ENCODE measurements around the gene CASZ1. TPM values are rescaled to one million over a fixed set of nuclear protein-coding genes. Genes with fewer than 3 reads are reported as not detected.

CASZ1 gene
- total RNA-seq, 1 donor from 2014 or later: 0.62 TPM

GRCh38 chr1:10775763-10776162 lies 20.7 kb downstream of the CASZ1 start:
- no peak for DNase-seq

DNA sequence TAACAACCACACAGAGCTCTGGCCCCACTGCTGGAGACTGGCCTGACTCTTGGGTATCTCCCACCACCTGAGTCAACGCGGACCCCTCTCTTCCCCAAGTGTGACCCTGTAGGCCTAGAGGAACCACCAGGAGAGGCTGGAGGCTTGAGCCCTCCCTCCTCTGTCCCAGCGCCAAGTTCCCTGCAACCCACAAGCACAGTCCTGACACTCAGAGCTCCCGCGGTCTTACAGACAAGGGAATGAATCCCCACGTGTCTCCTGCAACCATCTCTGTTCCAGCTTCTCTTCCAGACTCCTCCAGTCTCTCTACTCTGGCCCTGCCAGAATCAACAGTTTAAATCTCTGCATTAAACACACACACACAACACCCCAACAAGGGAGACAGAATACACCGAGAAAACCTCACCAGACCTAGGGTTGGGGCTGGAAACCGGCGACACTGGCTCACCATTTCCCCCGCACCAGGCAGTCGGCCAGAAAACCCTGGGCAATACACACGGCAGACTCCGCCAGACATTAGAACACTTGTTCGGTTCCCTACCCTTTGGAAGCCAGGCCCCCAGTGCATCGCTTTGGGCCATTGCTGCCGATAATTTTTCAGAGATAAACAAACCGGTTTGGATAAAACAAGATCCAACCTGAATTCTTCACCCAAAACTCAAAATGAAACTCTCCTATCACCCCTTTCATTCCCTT lies 21.7 kb downstream of the CASZ1 start:
- DNase-seq: no peak

DNA sequence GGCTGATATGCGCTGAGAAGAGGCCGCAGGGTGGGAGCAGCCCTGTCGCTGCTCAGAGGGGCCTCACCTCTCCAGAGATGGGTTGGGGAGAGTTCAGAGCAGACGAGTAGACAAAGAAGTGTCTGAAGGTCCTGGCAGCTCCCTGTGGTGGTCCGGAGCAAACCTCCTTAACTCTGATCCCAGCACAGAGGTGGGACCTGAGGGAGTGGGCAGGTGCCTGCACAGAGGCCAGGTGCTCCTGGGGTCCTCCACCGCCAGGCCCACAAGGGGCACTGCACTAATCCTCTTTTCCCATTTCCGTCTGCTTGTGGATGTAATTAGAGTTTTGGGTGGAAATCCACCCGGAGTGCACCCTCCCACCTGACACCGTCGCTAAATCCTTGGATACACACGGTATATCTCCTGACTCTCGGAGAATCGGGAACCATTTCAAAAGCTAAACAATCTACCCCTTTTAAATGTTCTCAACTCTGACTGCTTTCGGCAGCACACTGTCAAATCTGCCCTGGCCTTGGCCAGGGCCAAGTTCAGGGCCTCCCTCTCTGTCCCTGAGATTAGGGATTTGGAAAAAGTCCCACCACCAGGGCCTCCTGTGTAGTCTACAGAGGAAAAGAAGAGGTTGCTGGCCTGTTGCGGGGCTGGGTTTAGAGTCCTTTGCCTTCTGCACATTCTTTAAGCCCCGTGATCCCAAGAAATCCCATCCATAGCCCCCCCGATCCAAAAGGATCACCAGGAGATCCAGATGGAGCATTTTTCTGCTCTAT lies 22.4 kb downstream of the CASZ1 start:
- DNase-seq: no peak

DNA sequence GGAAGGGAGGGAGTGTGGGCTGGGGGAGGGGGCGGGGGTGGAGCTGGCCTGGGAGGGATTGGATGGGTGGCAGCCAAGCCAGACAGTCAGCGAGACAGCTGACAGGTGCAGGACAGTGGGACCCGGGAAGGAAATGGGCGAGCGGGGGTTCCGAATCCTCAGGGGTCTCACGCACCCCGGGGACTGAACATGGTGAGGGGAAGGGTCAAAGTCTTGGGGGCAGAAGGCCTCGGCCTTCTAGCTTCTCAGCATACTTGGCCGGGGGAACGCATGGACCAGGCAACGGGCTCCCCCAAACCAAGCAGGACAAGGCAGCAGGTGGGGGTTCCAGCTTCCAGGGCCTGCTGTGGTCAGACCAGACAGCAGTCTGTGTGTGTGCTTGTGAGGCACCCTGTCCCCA lies 23.1 kb downstream of the CASZ1 start:
- DNase-seq: no peak

DNA sequence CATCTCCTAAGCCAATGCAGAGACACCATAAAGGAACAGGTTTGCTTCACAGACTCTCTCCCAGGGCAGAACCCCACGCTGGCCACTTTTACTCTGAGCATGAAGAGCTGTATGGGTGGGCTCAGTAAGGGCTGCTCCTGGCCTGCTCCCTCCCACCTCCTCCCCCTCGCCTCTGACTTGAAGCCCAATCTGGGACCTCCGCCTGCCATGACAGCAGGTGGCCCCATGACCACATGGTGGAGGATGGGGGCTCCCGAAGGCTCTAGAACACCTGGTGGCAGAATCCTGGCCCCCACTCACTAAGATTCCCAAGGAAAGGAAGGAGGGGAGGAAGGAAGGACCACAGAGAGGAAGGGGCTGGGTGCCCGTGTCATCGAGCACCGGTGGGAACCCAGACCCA lies 23.7 kb downstream of the CASZ1 start:
- no peak for DNase-seq

- DNase-seq: no peak
These were observed 24.7 kb downstream of the CASZ1 start for GRCh38 chr1:10771789-10772188.

DNA sequence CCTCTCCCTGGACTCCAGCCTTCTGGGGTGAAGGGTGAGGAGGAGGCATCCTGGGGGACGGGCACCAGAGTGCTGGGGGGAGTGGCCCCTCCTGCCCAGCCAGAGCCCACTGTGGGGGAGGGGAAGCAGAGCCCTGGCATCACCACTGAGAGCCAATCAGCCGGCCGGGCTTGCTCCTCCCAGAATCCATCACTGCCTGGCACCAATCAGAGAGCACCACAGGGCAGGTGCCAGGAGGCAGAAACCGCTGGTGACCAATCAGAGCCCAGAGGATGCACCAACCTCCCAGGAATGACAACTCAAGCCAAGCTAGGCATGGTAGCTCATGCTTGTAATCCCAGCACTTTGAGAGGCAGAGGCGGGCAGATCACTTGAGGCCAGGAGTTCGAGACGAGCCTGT lies 27.9 kb downstream of the CASZ1 start:
- DNase-seq: no peak

GRCh38 chr1:10767282-10767681 lies 29.2 kb downstream of the CASZ1 start:
- DNase-seq: no peak

DNA sequence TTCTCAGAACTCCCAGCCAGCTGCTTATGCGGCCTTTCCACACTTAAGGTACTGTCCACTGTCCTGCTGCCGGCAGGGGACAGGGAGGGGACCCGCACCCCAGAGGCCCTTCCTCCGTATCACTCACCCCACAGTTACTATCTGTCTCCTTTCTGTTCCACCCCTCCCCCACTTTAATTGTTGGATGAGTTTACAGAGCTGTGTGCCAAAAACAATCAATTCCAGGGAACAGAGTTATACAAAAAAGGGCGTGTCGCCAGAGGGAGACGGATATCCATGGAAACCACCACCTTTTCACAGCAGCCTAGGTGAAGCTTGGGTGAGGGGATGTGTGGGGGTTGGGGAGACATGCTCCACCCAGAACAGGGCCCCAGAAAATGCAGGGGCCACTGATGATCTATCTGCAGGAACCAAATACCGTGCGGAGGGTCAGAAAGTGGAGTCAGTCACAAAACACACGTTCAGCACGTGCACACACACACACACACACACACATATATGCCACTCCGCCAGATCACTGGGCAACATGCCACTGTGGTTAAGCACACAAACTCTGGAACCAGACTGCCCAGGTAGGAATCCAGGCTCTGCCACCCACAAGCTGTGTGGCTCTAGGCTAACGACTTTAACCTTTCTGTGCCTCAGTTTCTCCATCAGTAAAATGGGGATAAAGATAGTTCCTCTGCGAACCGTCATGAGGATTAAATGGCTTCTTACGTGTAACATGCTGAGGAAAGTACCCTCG lies 30.5 kb downstream of the CASZ1 start:
- no peak for DNase-seq

DNA sequence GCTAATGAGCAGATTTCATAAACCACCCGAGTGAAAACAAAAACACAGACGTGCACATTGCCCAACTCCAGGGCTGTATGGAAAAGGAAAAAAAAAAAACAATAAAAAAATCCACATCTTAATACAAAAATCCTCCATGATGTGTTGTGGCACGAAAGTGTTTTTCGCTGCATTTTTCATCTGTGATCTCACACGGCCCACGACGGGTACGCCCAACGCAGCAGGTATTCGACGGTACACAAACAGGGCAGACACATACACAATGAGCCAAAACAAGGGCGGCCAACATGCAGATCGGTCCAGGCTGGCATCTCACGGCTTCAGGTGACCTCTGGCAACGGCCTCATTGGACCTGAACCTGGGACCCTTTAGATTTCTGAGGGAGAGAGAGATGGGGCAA lies 31.1 kb downstream of the CASZ1 start:
- DNase-seq: no peak

- no peak for DNase-seq
These were observed 32.1 kb downstream of the CASZ1 start for GRCh38 chr1:10764296-10764798.

DNA sequence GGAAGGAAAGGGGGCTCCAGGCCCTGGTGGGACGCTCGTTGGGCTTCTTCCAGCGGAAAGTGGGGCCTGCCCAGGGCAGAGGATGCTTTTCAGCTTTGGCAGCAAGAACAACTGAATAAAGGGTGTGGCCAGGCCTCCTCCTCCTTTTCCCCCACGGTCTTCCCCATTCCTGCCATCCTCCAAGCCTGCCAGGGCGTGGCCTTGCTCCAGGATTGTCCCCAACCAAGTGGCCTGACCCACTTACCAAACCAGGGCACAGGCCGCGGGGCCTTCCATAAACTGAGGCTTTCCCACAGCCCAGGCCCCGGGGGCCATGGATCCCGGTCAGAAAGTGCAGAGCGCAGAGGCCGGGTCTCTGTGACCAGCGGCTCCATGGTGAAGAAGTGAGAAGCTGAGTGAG lies 33.6 kb downstream of the CASZ1 start:
- DNase-seq: no peak

- no peak for DNase-seq
These were observed 34.3 kb downstream of the CASZ1 start for GRCh38 chr1:10762153-10762523.

GRCh38 chr1:10761503-10762152 lies 34.8 kb downstream of the CASZ1 start:
- DNase-seq: no peak

GRCh38 chr1:10760566-10761502 lies 35.6 kb downstream of the CASZ1 start:
- no peak for DNase-seq

- DNase-seq: no peak
These were observed 36.8 kb downstream of the CASZ1 start for GRCh38 chr1:10759413-10760200.

GRCh38 chr1:10756842-10757241 lies 39.6 kb downstream of the CASZ1 start:
- DNase-seq: no peak

DNA sequence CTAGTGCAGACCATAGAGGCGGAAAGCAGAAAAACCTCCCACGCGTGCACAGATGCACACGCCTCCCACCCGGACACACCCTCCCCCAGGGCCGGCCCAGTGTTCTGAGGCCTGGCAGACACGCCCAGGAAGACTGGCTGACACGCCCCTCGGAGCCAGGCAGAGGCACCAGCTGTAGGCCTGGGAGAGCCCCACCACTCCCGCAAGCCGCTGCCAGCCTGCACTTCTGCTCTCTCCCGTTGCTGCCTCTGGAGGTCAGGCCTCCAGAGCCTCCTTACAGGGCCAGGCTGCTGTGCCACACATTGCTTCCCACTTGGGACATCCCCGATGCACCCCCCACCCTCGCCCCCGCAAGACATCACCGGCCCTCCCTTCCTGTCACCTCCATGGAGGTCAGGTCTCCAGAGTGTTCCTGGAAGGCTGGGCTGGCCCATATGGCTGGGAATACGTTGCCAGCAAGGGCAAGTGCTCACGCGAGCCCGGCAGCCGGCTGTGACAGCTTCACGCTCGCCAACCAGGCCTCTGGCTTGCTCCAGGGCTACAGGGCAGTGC lies 40.4 kb downstream of the CASZ1 start:
- no peak for DNase-seq

GRCh38 chr1:10754568-10755329 lies 41.7 kb downstream of the CASZ1 start:
- no peak for DNase-seq

DNA sequence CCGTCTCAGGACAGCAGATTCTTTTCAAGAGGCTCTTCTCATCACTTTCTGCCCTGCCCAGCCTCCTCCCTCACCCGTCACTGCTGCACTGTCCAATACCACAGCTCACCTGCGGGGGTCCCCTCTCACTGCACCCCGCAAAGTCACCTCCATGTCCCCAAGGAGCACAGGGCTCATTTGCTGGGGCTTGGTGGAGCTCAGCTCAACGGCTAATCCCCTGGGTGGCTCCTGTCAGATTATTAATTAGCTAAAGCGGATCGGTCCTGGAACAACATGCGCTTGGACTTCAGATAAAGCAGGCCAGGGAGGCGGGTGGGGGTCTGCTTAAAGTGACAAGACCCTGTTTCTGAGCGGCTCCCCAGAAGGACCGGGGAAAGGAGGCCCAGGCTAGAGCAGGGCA lies 43.1 kb downstream of the CASZ1 start:
- no peak for DNase-seq

All from occipital lobe (tissue), 2 donors.